MM.1S (cell line): ENCODE measurements around the gene CUEDC2.

Experiments used
- CTCF ChIP-seq: fragments of 300-600 bp; sonication (generic); IDR thresholded peaks from 2 replicates; pipeline ENCODE4 v1.5.1; 2016; ENCODE audit warnings: antibody characterized with exemption, low read length, mixed read lengths
- EZH2 ChIP-seq: fragments of 300-600 bp; sonication (generic); optimal IDR thresholded peaks from 2 replicates; pipeline ENCODE3; 2017; ENCODE audit warnings: low read depth, mild to moderate bottlenecking, antibody characterized with exemption, low read length, mixed read lengths
- EZH2phosphoT487 ChIP-seq: fragments of 300-600 bp; sonication (generic); IDR thresholded peaks from 2 replicates; pipeline ENCODE4 v1.6.1; 2018; ENCODE audit warnings: antibody characterized with exemption, low read length

- TF ChIP-seq CTCF (no peak), EZH2 (no peak), EZH2phosphoT487 (no peak)
Measured at GRCh38 chr10:102435529-102436233, 3.3 kb upstream of the CUEDC2 start.
